ENCODE data around the gene KCP. TPM values are rescaled to one million over a fixed set of nuclear protein-coding genes. Genes with fewer than 3 reads are reported as not detected.
A peak's percentile ranks its signal among the peaks of the same experiment; 100 is the strongest.

Gene KCP
- total and polyA plus RNA-seq, 2 of the 13 experiments (the other 11 are each of a cell fraction or from before 2014, with no cell fraction given) = 0.37 to 1.0 TPM

- TF ChIP-seq ZNF460 (CRISPR knock-in tag; IDR thresholded peaks at IDR 0.05; ENCODE audit: borderline replicate concordance) (no peak), ZNF253 (CRISPR knock-in tag; IDR thresholded peaks at IDR 0.05; ENCODE audit: borderline replicate concordance) (no peak), ZFP36L1 (CRISPR knock-in tag; IDR thresholded peaks at IDR 0.05) (no peak), ZFP91 (CRISPR knock-in tag; IDR thresholded peaks at IDR 0.05; ENCODE audit: borderline replicate concordance) (peak; percentile 76; the same call in 1 of the 2 replicates), AHDC1 (CRISPR knock-in tag; IDR thresholded peaks at IDR 0.05; ENCODE audit: borderline replicate concordance) (no peak), ZSCAN20 (CRISPR knock-in tag; IDR thresholded peaks at IDR 0.05; ENCODE audit: borderline replicate concordance) (no peak), ZNF441 (CRISPR knock-in tag; IDR thresholded peaks at IDR 0.05; ENCODE audit: borderline replicate concordance) (no peak), AFF4 (CRISPR knock-in tag; IDR thresholded peaks at IDR 0.05) (no peak), ZNF83 (CRISPR knock-in tag; IDR thresholded peaks at IDR 0.05; ENCODE audit: borderline replicate concordance) (no peak), KDM1A (CRISPR knock-in tag; IDR thresholded peaks at IDR 0.05) (no peak)
- TF ChIP-seq, protein P1, sequence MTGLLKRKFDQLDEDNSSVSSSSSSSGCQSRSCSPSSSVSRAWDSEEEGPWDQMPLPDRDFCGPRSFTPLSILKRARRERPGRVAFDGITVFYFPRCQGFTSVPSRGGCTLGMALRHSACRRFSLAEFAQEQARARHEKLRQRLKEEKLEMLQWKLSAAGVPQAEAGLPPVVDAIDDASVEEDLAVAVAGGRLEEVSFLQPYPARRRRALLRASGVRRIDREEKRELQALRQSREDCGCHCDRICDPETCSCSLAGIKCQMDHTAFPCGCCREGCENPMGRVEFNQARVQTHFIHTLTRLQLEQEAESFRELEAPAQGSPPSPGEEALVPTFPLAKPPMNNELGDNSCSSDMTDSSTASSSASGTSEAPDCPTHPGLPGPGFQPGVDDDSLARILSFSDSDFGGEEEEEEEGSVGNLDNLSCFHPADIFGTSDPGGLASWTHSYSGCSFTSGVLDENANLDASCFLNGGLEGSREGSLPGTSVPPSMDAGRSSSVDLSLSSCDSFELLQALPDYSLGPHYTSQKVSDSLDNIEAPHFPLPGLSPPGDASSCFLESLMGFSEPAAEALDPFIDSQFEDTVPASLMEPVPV (CRISPR knock-in tag; IDR thresholded peaks at IDR 0.05) = peak; percentile 35; the same call in 1 of the 2 replicates
Observed at GRCh38 chr7:128862571-128863432, 47.7 kb downstream of the KCP start, which contains the start of gene ATP6V1F (continued).
